GM12878 (cell line): Measurements from ENCODE around the gene PKM. TPM values are rescaled to one million over a fixed set of nuclear protein-coding genes. Genes with fewer than 3 reads are reported as not detected.

Experiments used
- ATAC-seq: fragments of 200-7000 bp; cut with Tn5 transposase; 3 replicates; pipeline ENCODE4 v1.9.1; 2020; ENCODE audit warnings: mild to moderate bottlenecking, moderate library complexity
- BruUV-seq: library from RNA; stranded (reverse); fragments of 400-500 nt; replicated peaks from 2 replicates; lab custom pipeline; 2021; lab: Mats Ljungman, UMichigan
- CTCF ChIA-PET: fragments of 300-600 bp; sonication (Branson Sonifier 250); formaldehyde crosslinking; extraction: SDS; loops from one replicate; lab custom pipeline; 2021; ENCODE audit warnings: inconsistent platforms; lab: Yijun Ruan, JAX
- POLR2A ChIA-PET: fragments of 350-600 bp; formaldehyde crosslinking; extraction: SDS; loops from one replicate; lab custom pipeline; 2021; ENCODE audit warnings: inconsistent platforms; lab: Charles Lee
- RAD21 ChIA-PET: fragments of 300-600 bp; sonication (Branson Sonifier 250); formaldehyde crosslinking; loops from one replicate; lab custom pipeline; 2023; ENCODE audit warnings: antibody characterized with exemption; ENCODE audit not compliant: unreplicated experiment; lab: Charles Lee
- SMC1A ChIA-PET: fragments of 300-600 bp; sonication (Branson Sonifier 250); formaldehyde crosslinking; loops from one replicate; lab custom pipeline; 2023; ENCODE audit not compliant: unreplicated experiment, uncharacterized antibody; lab: Charles Lee
- DNase-seq: peaks from one replicate; pipeline ENCODE4 v3.0.0-alpha.2; 2011; ENCODE audit warnings: low read depth, low spot score
- FAIRE-seq: peaks from 3 replicates; lab custom pipeline; 2011; peaks lifted over from hg19 to GRCh38; lab: Jason Lieb, UNC
- H2AFZ ChIP-seq: 2 replicates; pipeline ENCODE4 v1.6.0; 2011; ENCODE audit warnings: low read depth, low read length, control low read depth; ENCODE audit not compliant: control insufficient read depth
- H3K27ac ChIP-seq: 2 replicates; pipeline ENCODE4 v1.5.1; 2011; ENCODE audit warnings: control low read depth; ENCODE audit not compliant: control insufficient read depth, insufficient read depth
- H3K27me3 ChIP-seq, 2 experiments: replicated peaks in 1 of 2; 2 replicates each; pipeline versions ENCODE4 v1.6.0 to v1.6.1; 2011; ENCODE audit warnings: low read length in 1 of 2; ENCODE audit not compliant: control insufficient read depth in 2 of 2, insufficient read depth in 2 of 2
- H3K36me3 ChIP-seq, 2 experiments: 2 replicates each; pipeline ENCODE4 v1.5.1; 2011; ENCODE audit warnings: low read length in 1 of 2; ENCODE audit not compliant: control insufficient read depth in 2 of 2, insufficient read depth in 2 of 2
- H3K4me1 ChIP-seq: 2 replicates; pipeline ENCODE4 v1.6.1; 2011; ENCODE audit warnings: mild to moderate bottlenecking, low read length, moderate library complexity, mixed read lengths; ENCODE audit not compliant: control insufficient read depth, insufficient read depth
- H3K4me2 ChIP-seq: 2 replicates; pipeline ENCODE4 v1.6.0; 2011; ENCODE audit warnings: control low read depth; ENCODE audit not compliant: control insufficient read depth, insufficient read depth
- H3K4me3 ChIP-seq: fragments of 200-600 bp; sonication (generic); 2 replicates; pipeline ENCODE4 v1.5.1; 2016
- H3K79me2 ChIP-seq: 2 replicates; pipeline ENCODE4 v1.6.0; 2011; ENCODE audit warnings: low read length; ENCODE audit not compliant: control insufficient read depth, insufficient read depth
- H3K9ac ChIP-seq: 2 replicates; pipeline ENCODE4 v1.8.0; 2011; ENCODE audit warnings: low read length, control low read depth, mixed read lengths; ENCODE audit not compliant: control insufficient read depth, insufficient read depth
- H3K9me3 ChIP-seq: replicated peaks from 3 replicates; pipeline ENCODE4 v1.5.1; 2011; ENCODE audit warnings: mild to moderate bottlenecking, low read length; ENCODE audit not compliant: control insufficient read depth, insufficient read depth
- H4K20me1 ChIP-seq: 2 replicates; pipeline ENCODE4 v1.6.0; 2011; ENCODE audit not compliant: control insufficient read depth, insufficient read depth
- CHD1 ChIP-seq: IDR thresholded peaks from 2 replicates; pipeline ENCODE4 v1.6.1; 2012; ENCODE audit warnings: low read depth, low read length, improper control_type of control experiment
- CREB1 ChIP-seq: IDR thresholded peaks from 2 replicates; pipeline ENCODE4 v1.6.1; 2012; ENCODE audit warnings: low read depth, mild to moderate bottlenecking, inconsistent platforms
- DPF2 ChIP-seq: fragments of 450-650 bp; IDR thresholded peaks from 2 replicates; pipeline ENCODE4 v1.6.1; 2017; ENCODE audit warnings: mild to moderate bottlenecking
- FOS ChIP-seq: IDR thresholded peaks from 3 replicates; pipeline ENCODE4 v1.6.1; 2011; ENCODE audit warnings: borderline replicate concordance; ENCODE audit not compliant: insufficient read length; ENCODE audit errors: extremely low read depth
- HCFC1 ChIP-seq: fragments of 150-350 bp; IDR thresholded peaks from 2 replicates; pipeline ENCODE4 v1.6.1; 2014; ENCODE audit warnings: low read length
- RAD51 ChIP-seq: fragments of 450-650 bp; IDR thresholded peaks from 2 replicates; pipeline ENCODE4 v1.6.1; 2016; ENCODE audit warnings: moderate library complexity, mild to moderate bottlenecking, inconsistent platforms
- SMAD5 ChIP-seq: IDR thresholded peaks from 2 replicates; pipeline ENCODE4 v1.6.1; 2016; ENCODE audit warnings: antibody characterized with exemption, low read depth
- ZNF384 ChIP-seq: IDR thresholded peaks from 2 replicates; pipeline ENCODE4 v1.6.1; 2012; ENCODE audit warnings: low read depth, mild to moderate bottlenecking, low read length, improper control_type of control experiment, borderline replicate concordance
- WGBS: methylation state at CpG from one replicate; pipeline ENCODE4 v1.1.6; 2016; ENCODE audit warnings: low lambda C conversion rate; ENCODE audit not compliant: insufficient replicate concordance, insufficient coverage; ENCODE audit errors: missing lambda C conversion rate; 5-methylcytosine and 5-hydroxymethylcytosine counted together
- in situ Hi-C: fragments of 300-500 bp; cut with MboI; formaldehyde crosslinking; loops from 9 replicates; pipeline ENCODE4 v1.14.3; 2018; ENCODE audit warnings: mixed read lengths
- intact Hi-C: fragments of 100-400 bp; cut with micrococcal nuclease; formaldehyde crosslinking; loops from one replicate; pipeline ENCODE4 v1.14.2; 2022; ENCODE audit not compliant: unreplicated experiment
- polyA plus RNA-seq, 11 experiments: library from polyadenylated mRNA; depleted of rRNA in 4 of 11; unstranded in 6 of 11; stranded (reverse) in 5 of 11; fragments of >200 nt; fragmentation: Nextera tagmentation in 4 of 11; fragmentation: Illumina TruSeq in 1 of 11; extraction: Ambion mirVana in 4 of 11; extraction: Trizol in 1 of 11; gene quantifications; 1 replicate in 1 of 11; 2 replicates in 10 of 11; pipeline versions ENCODE4 v1.2.1 to v1.2.3, GENCODE V29; 2011 to 2016; ENCODE audit warnings: inconsistent platforms in 2 of 11, missing spikeins in 2 of 11, low read depth in 1 of 11
- total RNA-seq, 4 experiments: library from RNA; depleted of rRNA in 3 of 4; stranded (reverse); fragments of >200 nt in 3 of 4; fragmentation: Illumina TruSeq in 1 of 4; extraction: Trizol in 1 of 4; gene quantifications; 2 replicates each; pipeline versions ENCODE4 v1.2.1 to v1.2.3, GENCODE V29; 2013 to 2021
- TF ChIP-seq, protein P1 (sequence below): fragments of 450-650 bp; IDR thresholded peaks from 2 replicates; pipeline ENCODE4 v1.6.1; 2017; ENCODE audit warnings: antibody characterized with exemption, mild to moderate bottlenecking, moderate library complexity

Gene PKM
- total and polyA plus RNA-seq, 10 of the 15 experiments (the other 5 are each of a cell fraction or from before 2014, with no cell fraction given): 491 to 2,011 (median 1,433) TPM

DNA sequence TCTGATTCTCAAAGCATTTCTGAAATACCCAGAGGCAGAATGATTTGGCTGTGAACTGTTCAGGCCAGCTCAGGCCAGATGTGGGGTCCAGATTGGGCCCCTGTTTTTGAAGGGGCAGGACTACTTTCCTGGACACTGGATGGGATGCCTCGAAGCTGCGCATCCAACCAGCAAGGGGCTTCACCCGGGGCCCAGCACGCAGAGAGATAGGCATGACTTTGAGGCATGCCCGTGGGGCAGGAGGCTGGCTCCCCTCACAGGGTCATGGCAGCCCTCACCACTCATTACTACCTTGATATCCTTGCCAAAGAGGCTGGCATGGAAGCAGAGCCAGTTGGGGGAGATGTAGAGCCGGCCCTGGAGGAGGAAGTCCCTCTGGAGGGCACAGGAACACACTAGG, 63.5 kb downstream of the PKM start:
- 45% methylated on average over 6 of the region's 6 CpGs for WGBS
- BruUV-seq: no TSS peak
- CTCF ChIA-PET: no interaction called here
- Histone ChIP-seq H2AFZ (no peak overlapping the region), H3K36me3 (no peaks in the 10 kb centered on the region), H4K20me1 (no peaks in the 10 kb centered on the region), H3K4me2 (no peak overlapping the region)
- no peak for ATAC-seq
- DNase-seq: no peak
- no peak for FAIRE-seq
- no peak for TF ChIP-seq RAD51
- TF ChIP-seq CHD1: no peak
- TF ChIP-seq, all 136 proteins: peak for 0
- Histone ChIP-seq H3K4me1 (no peaks in the 10 kb centered on the region), H3K79me2 (no peaks in the 10 kb centered on the region), H3K4me3 (no peak overlapping the region), H3K9ac (no peak overlapping the region), H3K27me3 (peaks cover 0 to 2% of the 10 kb centered on the region in 2 experiments; a peak in 2 of 4 replicates), H3K9me3 (no peaks in the 10 kb centered on the region), H3K27ac (no peak overlapping the region)
- RAD21 ChIA-PET: no interaction called here
- in situ Hi-C loops (no loop called here), intact Hi-C loops (no loop called here)
- POLR2A ChIA-PET: no interaction called here
- SMC1A ChIA-PET: no interaction called here

DNA sequence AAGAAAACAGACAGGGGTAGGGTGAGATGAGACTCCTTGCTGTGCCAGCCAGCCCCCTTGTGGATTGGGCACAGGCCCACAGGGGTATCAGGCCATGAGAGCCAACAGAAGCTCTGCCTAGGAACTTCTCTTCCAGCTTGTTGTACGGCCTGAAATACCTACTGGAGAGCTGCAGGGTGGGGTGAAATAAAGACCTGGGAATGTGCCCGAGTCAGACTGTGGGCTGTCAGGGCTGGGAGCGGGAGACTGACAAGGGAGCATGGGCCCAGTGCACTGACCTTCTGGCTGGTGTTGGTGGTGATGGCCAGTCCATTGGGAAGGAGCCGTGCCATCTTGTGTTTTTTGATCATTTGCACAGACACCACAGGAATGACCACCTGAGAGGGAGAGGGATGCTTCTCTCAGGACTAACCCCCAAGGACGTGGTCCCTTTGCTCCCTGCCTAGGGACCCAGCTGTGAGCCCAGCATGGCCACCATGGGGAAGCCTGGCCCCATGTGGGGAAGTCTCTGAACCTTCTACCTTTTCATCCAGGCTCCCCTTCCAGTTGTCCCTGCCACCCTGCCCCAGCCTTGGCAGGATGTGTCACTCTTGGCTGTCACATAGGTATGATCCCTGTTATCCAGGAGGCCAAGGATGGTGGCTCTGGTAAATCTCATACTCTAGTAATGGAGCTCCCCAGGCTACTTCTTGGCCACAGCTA, 64.1 kb downstream of the PKM start:
- H3K79me2 ChIP-seq: no peaks in the 10 kb centered on the region
- no peak for FAIRE-seq
- H2AFZ ChIP-seq: no peak overlapping the region
- H3K36me3 ChIP-seq: no peaks in the 10 kb centered on the region
- no peak for ATAC-seq
- TF ChIP-seq HCFC1: no peak
- TF ChIP-seq, protein P1, sequence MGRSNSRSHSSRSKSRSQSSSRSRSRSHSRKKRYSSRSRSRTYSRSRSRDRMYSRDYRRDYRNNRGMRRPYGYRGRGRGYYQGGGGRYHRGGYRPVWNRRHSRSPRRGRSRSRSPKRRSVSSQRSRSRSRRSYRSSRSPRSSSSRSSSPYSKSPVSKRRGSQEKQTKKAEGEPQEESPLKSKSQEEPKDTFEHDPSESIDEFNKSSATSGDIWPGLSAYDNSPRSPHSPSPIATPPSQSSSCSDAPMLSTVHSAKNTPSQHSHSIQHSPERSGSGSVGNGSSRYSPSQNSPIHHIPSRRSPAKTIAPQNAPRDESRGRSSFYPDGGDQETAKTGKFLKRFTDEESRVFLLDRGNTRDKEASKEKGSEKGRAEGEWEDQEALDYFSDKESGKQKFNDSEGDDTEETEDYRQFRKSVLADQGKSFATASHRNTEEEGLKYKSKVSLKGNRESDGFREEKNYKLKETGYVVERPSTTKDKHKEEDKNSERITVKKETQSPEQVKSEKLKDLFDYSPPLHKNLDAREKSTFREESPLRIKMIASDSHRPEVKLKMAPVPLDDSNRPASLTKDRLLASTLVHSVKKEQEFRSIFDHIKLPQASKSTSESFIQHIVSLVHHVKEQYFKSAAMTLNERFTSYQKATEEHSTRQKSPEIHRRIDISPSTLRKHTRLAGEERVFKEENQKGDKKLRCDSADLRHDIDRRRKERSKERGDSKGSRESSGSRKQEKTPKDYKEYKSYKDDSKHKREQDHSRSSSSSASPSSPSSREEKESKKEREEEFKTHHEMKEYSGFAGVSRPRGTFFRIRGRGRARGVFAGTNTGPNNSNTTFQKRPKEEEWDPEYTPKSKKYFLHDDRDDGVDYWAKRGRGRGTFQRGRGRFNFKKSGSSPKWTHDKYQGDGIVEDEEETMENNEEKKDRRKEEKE: no peak
- TF ChIP-seq CREB1: no peak
- no peak for TF ChIP-seq ZNF384
- TF ChIP-seq DPF2: no peak
- TF ChIP-seq FOS: no peak
- TF ChIP-seq SMAD5: no peak
- in situ Hi-C loops: no loop called here
- intact Hi-C loops: no loop called here
- WGBS: 20% methylated on average over 5 of the region's 5 CpGs
- no peaks in the 10 kb centered on the region for H3K9me3 ChIP-seq
- H3K9ac ChIP-seq: no peak overlapping the region
- DNase-seq: no peak
- BruUV-seq: no TSS peak
- no peak overlapping the region for H3K27ac ChIP-seq
- no peak overlapping the region for H3K4me2 ChIP-seq
- ChIA-PET SMC1A (no interaction called here), RAD21 (interaction anchor here (0.8 kb wide), 1 partner anchor 11 kb away, joined by 3 read pairs; no protein-coding TSS in a partner anchor), CTCF (no interaction called here), POLR2A (no interaction called here)
- no peak overlapping the region for H3K4me3 ChIP-seq
- H3K27me3 ChIP-seq: peaks cover 0 to 2% of the 10 kb centered on the region in 2 experiments; a peak in 2 of 4 replicates
- no peaks in the 10 kb centered on the region for H4K20me1 ChIP-seq
- no peaks in the 10 kb centered on the region for H3K4me1 ChIP-seq
